ENCODE data around the gene ACE. TPM values are rescaled to one million over a fixed set of nuclear protein-coding genes. Genes with fewer than 3 reads are reported as not detected.

ACE gene
- total and polyA plus RNA-seq, 4 donors, result 1.1 to 6.9 (median 2.4) TPM

GRCh38 chr17:63458478-63458877 lies 18.4 kb upstream of the ACE start:
- H3K9me3 ChIP-seq (ENCODE audit: control insufficient read depth in 4 of 4, low read length in 3 of 4), result no peaks in the 10 kb centered on the region
- no peak for DNase-seq (ENCODE audit: low spot score)
- 76% methylated on average over 4 of the region's 4 CpGs for WGBS
- no peak overlapping the region for H3K27ac ChIP-seq (ENCODE audit: low read depth in 1 of 2, low read length in 2 of 2)
- H3K27me3 ChIP-seq (ENCODE audit: control insufficient read depth in 4 of 4, insufficient read depth in 4 of 4, low read length in 3 of 4), result no peaks in the 10 kb centered on the region
- H3K9ac ChIP-seq (ENCODE audit: low read depth in 1 of 2, low read length in 2 of 2), result no peak overlapping the region
- H3K4me3 ChIP-seq (ENCODE audit: low read depth in 1 of 3, low read length in 3 of 3), result no peak overlapping the region
- H3K36me3 ChIP-seq (ENCODE audit: control insufficient read depth in 4 of 4, insufficient read depth in 3 of 4, low read depth in 1 of 4, low read length in 3 of 4), result no peaks in the 10 kb centered on the region
- H3K4me1 ChIP-seq (ENCODE audit: control insufficient read depth in 4 of 4, insufficient read depth in 4 of 4, low read length in 3 of 4), result no peaks in the 10 kb centered on the region
- no peak for TF ChIP-seq HNF4G (IDR thresholded peaks at IDR 0.05)
- no peak for TF ChIP-seq FOXA1 (IDR thresholded peaks at IDR 0.05)
- TF ChIP-seq TAF1 (conservative IDR thresholded peaks at IDR 0.05), result no peak
- no peak for TF ChIP-seq ATF3 (IDR thresholded peaks at IDR 0.05)
- TF ChIP-seq SP1 (IDR thresholded peaks at IDR 0.05), result no peak
- no peak for TF ChIP-seq EGR1 (IDR thresholded peaks at IDR 0.05; ENCODE audit: low read depth in 2 of 2)
- TF ChIP-seq RAD21 (IDR thresholded peaks at IDR 0.05), result no peak
- TF ChIP-seq NR2F2 (IDR thresholded peaks at IDR 0.05), result no peak

- Histone ChIP-seq H3K9ac (ENCODE audit: low read depth in 1 of 2, low read length in 2 of 2) (no peak overlapping the region), H3K4me1 (ENCODE audit: control insufficient read depth in 4 of 4, insufficient read depth in 4 of 4, low read length in 3 of 4) (no peaks in the 10 kb centered on the region), H3K27ac (ENCODE audit: low read depth in 1 of 2, low read length in 2 of 2) (no peak overlapping the region), H3K27me3 (ENCODE audit: control insufficient read depth in 4 of 4, insufficient read depth in 4 of 4, low read length in 3 of 4) (no peaks in the 10 kb centered on the region), H3K4me3 (ENCODE audit: low read depth in 1 of 3, low read length in 3 of 3) (no peak overlapping the region), H3K36me3 (ENCODE audit: control insufficient read depth in 4 of 4, insufficient read depth in 3 of 4, low read depth in 1 of 4, low read length in 3 of 4) (no peaks in the 10 kb centered on the region), H3K9me3 (ENCODE audit: control insufficient read depth in 4 of 4, low read length in 3 of 4) (no peaks in the 10 kb centered on the region)
- 58% methylated on average over 9 of the region's 9 CpGs for WGBS
- no peak for DNase-seq (ENCODE audit: low spot score)
- TF ChIP-seq EGR1 (IDR thresholded peaks at IDR 0.05; ENCODE audit: low read depth in 2 of 2) (no peak), HNF4A (conservative IDR thresholded peaks at IDR 0.05) (no peak), RAD21 (IDR thresholded peaks at IDR 0.05) (no peak), NR2F2 (IDR thresholded peaks at IDR 0.05) (no peak), JUND (IDR thresholded peaks at IDR 0.05) (no peak), FOXA1 (IDR thresholded peaks at IDR 0.05) (no peak), HNF4G (IDR thresholded peaks at IDR 0.05) (no peak), SP1 (IDR thresholded peaks at IDR 0.05) (no peak), TAF1 (conservative IDR thresholded peaks at IDR 0.05) (no peak), CTCF (IDR thresholded peaks at IDR 0.05; ENCODE audit: low read depth, low read length, missing input control) (no peak), MAX (IDR thresholded peaks at IDR 0.05) (no peak)
These were observed 16.8 kb upstream of the ACE start for GRCh38 chr17:63460018-63460417.

GRCh38 chr17:63463771-63464170 lies 13.1 kb upstream of the ACE start:
- DNase-seq (ENCODE audit: low spot score), result no peak
- no peaks in the 10 kb centered on the region for H3K36me3 ChIP-seq (ENCODE audit: control insufficient read depth in 4 of 4, insufficient read depth in 3 of 4, low read depth in 1 of 4, low read length in 3 of 4)
- no peaks in the 10 kb centered on the region for H3K27me3 ChIP-seq (ENCODE audit: control insufficient read depth in 4 of 4, insufficient read depth in 4 of 4, low read length in 3 of 4)
- no peaks in the 10 kb centered on the region for H3K4me1 ChIP-seq (ENCODE audit: control insufficient read depth in 4 of 4, insufficient read depth in 4 of 4, low read length in 3 of 4)
- H3K9ac ChIP-seq (ENCODE audit: low read depth in 1 of 2, low read length in 2 of 2), result no peak overlapping the region
- WGBS, result 53% methylated on average over 3 of the region's 3 CpGs
- H3K9me3 ChIP-seq (ENCODE audit: control insufficient read depth in 4 of 4, low read length in 3 of 4), result no peaks in the 10 kb centered on the region
- no peak overlapping the region for H3K27ac ChIP-seq (ENCODE audit: low read depth in 1 of 2, low read length in 2 of 2)
- H3K4me3 ChIP-seq (ENCODE audit: low read depth in 1 of 3, low read length in 3 of 3), result no peak overlapping the region
- no peak for TF ChIP-seq ATF3 (IDR thresholded peaks at IDR 0.05)
- TF ChIP-seq SP1 (IDR thresholded peaks at IDR 0.05), result no peak
- no peak for TF ChIP-seq YY1 (IDR thresholded peaks at IDR 0.05)
- no peak for TF ChIP-seq TAF1 (conservative IDR thresholded peaks at IDR 0.05)
- TF ChIP-seq RXRA (IDR thresholded peaks at IDR 0.05), result no peak
- no peak for TF ChIP-seq EGR1 (IDR thresholded peaks at IDR 0.05; ENCODE audit: low read depth in 2 of 2)
- no peak for TF ChIP-seq JUND (IDR thresholded peaks at IDR 0.05)
- no peak for TF ChIP-seq ZBTB33 (IDR thresholded peaks at IDR 0.05)
- no peak for TF ChIP-seq HNF4G (IDR thresholded peaks at IDR 0.05)
- TF ChIP-seq RAD21 (IDR thresholded peaks at IDR 0.05), result no peak
- TF ChIP-seq HNF4A (conservative IDR thresholded peaks at IDR 0.05), result no peak
- TF ChIP-seq MAX (IDR thresholded peaks at IDR 0.05), result no peak
- TF ChIP-seq FOXA1 (IDR thresholded peaks at IDR 0.05), result no peak
- TF ChIP-seq FOXA2 (IDR thresholded peaks at IDR 0.05), result no peak
- TF ChIP-seq GABPA (IDR thresholded peaks at IDR 0.05 in 1 of 2, conservative IDR thresholded peaks at IDR 0.05 in 1 of 2), result no peak
- TF ChIP-seq REST (IDR thresholded peaks at IDR 0.05), result no peak
